Measurements from ENCODE around the gene RIN1.

The RIN1 gene

GRCh38 chr11:66334605-66335442, 1.4 kb downstream of the RIN1 start (continued):
- TF ChIP-seq, protein P1, sequence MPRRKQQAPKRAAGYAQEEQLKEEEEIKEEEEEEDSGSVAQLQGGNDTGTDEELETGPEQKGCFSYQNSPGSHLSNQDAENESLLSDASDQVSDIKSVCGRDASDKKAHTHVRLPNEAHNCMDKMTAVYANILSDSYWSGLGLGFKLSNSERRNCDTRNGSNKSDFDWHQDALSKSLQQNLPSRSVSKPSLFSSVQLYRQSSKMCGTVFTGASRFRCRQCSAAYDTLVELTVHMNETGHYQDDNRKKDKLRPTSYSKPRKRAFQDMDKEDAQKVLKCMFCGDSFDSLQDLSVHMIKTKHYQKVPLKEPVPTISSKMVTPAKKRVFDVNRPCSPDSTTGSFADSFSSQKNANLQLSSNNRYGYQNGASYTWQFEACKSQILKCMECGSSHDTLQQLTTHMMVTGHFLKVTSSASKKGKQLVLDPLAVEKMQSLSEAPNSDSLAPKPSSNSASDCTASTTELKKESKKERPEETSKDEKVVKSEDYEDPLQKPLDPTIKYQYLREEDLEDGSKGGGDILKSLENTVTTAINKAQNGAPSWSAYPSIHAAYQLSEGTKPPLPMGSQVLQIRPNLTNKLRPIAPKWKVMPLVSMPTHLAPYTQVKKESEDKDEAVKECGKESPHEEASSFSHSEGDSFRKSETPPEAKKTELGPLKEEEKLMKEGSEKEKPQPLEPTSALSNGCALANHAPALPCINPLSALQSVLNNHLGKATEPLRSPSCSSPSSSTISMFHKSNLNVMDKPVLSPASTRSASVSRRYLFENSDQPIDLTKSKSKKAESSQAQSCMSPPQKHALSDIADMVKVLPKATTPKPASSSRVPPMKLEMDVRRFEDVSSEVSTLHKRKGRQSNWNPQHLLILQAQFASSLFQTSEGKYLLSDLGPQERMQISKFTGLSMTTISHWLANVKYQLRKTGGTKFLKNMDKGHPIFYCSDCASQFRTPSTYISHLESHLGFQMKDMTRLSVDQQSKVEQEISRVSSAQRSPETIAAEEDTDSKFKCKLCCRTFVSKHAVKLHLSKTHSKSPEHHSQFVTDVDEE (CRISPR knock-in tag; IDR thresholded peaks at IDR 0.05), result no peak
- TF ChIP-seq TCF4 (CRISPR knock-in tag; IDR thresholded peaks at IDR 0.05; ENCODE audit: borderline replicate concordance), result no peak
- TF ChIP-seq, protein P2, sequence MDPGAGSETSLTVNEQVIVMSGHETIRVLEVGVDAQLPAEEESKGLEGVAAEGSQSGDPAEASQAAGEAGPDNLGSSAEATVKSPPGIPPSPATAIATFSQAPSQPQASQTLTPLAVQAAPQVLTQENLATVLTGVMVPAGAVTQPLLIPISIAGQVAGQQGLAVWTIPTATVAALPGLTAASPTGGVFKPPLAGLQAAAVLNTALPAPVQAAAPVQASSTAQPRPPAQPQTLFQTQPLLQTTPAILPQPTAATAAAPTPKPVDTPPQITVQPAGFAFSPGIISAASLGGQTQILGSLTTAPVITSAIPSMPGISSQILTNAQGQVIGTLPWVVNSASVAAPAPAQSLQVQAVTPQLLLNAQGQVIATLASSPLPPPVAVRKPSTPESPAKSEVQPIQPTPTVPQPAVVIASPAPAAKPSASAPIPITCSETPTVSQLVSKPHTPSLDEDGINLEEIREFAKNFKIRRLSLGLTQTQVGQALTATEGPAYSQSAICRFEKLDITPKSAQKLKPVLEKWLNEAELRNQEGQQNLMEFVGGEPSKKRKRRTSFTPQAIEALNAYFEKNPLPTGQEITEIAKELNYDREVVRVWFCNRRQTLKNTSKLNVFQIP (CRISPR knock-in tag; IDR thresholded peaks at IDR 0.05; ENCODE audit: borderline replicate concordance, low read depth), result no peak

DNA sequence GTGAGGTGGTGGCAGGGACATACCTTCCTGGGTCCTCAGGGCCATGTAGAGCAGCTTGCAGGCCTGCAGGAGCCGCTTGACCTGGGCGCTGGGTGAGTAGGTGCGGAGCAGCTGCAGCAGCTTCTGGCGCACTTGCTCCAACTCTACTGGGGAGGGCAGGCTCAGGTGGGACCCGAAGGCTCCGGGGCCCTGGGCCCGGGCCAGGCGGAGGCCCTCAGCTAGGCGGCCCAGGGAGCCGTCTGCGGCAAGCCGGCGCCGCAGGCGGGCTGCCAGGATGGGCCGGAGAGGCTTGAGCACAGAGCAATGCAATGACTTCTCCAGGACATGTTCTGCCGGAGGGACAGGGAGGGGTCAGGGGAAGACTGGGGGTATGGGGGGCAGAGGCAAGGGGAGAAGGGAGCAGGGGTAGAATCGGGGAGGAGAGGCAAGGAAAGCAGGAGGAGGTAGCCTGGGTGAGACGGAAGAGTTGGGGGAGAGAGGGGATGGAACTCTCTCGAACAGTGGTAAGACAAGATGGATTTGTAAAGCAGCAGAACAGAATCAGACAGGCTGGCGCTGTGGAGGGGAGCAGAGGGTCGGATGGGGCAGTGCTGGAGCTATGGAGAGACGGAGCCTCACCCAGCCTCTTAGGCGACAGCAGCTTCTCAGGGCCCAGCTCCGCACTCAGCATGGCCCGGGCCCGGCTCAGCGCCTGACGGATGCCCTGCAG, 2.2 kb downstream of the RIN1 start:
- no peak for ATAC-seq
- TF ChIP-seq ZNF565 (CRISPR knock-in tag; conservative IDR thresholded peaks at IDR 0.05; ENCODE audit: low read depth), result no peak
- no peak for TF ChIP-seq PPARA (CRISPR knock-in tag; IDR thresholded peaks at IDR 0.05; ENCODE audit: borderline replicate concordance)
- no peak for TF ChIP-seq ZFP30 (CRISPR knock-in tag; IDR thresholded peaks at IDR 0.05)
- TF ChIP-seq ZFP3 (CRISPR knock-in tag; IDR thresholded peaks at IDR 0.05), result no peak
- TF ChIP-seq, protein P3, sequence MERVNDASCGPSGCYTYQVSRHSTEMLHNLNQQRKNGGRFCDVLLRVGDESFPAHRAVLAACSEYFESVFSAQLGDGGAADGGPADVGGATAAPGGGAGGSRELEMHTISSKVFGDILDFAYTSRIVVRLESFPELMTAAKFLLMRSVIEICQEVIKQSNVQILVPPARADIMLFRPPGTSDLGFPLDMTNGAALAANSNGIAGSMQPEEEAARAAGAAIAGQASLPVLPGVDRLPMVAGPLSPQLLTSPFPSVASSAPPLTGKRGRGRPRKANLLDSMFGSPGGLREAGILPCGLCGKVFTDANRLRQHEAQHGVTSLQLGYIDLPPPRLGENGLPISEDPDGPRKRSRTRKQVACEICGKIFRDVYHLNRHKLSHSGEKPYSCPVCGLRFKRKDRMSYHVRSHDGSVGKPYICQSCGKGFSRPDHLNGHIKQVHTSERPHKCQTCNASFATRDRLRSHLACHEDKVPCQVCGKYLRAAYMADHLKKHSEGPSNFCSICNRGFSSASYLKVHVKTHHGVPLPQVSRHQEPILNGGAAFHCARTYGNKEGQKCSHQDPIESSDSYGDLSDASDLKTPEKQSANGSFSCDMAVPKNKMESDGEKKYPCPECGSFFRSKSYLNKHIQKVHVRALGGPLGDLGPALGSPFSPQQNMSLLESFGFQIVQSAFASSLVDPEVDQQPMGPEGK (CRISPR knock-in tag; IDR thresholded peaks at IDR 0.05; ENCODE audit: borderline replicate concordance), result no peak
- TF ChIP-seq CREB5 (CRISPR knock-in tag; IDR thresholded peaks at IDR 0.05; ENCODE audit: low read depth), result no peak

- TF ChIP-seq ZNF565 (CRISPR knock-in tag; conservative IDR thresholded peaks at IDR 0.05; ENCODE audit: low read depth) (no peak), TOX (CRISPR knock-in tag; IDR thresholded peaks at IDR 0.05; ENCODE audit: borderline replicate concordance) (no peak), ZFP3 (CRISPR knock-in tag; IDR thresholded peaks at IDR 0.05) (no peak)
These were observed 2.9 kb downstream of the RIN1 start for GRCh38 chr11:66333220-66333877.

GRCh38 chr11:66332371-66333219, 3.6 kb downstream of the RIN1 start:
- ATAC-seq, result no peak
- TF ChIP-seq PPARA (CRISPR knock-in tag; IDR thresholded peaks at IDR 0.05; ENCODE audit: borderline replicate concordance) (no peak), GLIS3 (CRISPR knock-in tag; IDR thresholded peaks at IDR 0.05) (no peak), ZNF565 (CRISPR knock-in tag; conservative IDR thresholded peaks at IDR 0.05; ENCODE audit: low read depth) (no peak), TCF4 (CRISPR knock-in tag; IDR thresholded peaks at IDR 0.05; ENCODE audit: borderline replicate concordance) (no peak)

More at GRCh38 chr11:66333220-66333877, 2.9 kb downstream of the RIN1 start:
- ATAC-seq, result no peak

All from SK-N-SH treated with all-trans-retinoic acid at 6 μM for 48 hours (cell line).